ENCODE data around the gene TMEM125.

DNA sequence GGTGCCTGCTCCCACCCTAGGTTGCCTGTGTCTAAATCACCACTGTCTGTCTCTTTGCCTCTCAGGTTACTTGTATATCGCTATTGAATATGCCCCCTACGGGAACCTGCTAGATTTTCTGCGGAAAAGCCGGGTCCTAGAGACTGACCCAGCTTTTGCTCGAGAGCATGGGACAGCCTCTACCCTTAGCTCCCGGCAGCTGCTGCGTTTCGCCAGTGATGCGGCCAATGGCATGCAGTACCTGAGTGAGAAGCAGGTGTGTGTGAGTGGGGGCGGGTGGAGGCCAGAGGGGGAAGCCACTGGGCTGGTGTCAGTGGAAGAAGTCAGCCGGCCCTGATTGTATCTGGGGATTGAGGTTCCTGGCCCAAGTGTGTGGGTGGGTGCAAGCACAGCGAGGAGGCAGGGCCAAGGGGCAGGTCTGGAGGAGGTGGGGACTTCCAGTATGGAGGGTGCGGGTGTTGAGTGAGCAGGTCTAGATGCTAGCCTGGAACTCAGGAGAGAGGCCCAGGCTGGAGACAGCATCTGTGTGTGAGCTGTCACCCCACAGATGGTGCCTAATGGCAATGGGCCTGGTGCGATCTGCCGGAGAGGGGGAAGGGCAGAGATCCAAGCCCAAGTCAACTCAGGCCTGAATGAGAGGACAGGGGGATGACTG lies 48.2 kb downstream of the TMEM125 start:
- TF ChIP-seq, protein P1, sequence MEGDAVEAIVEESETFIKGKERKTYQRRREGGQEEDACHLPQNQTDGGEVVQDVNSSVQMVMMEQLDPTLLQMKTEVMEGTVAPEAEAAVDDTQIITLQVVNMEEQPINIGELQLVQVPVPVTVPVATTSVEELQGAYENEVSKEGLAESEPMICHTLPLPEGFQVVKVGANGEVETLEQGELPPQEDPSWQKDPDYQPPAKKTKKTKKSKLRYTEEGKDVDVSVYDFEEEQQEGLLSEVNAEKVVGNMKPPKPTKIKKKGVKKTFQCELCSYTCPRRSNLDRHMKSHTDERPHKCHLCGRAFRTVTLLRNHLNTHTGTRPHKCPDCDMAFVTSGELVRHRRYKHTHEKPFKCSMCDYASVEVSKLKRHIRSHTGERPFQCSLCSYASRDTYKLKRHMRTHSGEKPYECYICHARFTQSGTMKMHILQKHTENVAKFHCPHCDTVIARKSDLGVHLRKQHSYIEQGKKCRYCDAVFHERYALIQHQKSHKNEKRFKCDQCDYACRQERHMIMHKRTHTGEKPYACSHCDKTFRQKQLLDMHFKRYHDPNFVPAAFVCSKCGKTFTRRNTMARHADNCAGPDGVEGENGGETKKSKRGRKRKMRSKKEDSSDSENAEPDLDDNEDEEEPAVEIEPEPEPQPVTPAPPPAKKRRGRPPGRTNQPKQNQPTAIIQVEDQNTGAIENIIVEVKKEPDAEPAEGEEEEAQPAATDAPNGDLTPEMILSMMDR (IDR thresholded peaks at IDR 0.05) = no peak
- TF ChIP-seq POLR2A (IDR thresholded peaks at IDR 0.05) = no peak
